OCI-LY1 (cell line): ENCODE measurements around the gene SERPINI1.

Experiments used
- H2AFZ ChIP-seq: fragments of 200-600 bp; sonication (generic), shearing (Covaris generic); 2 replicates; pipeline ENCODE4 v1.6.0; 2014; ENCODE audit warnings: antibody characterized with exemption, mild to moderate bottlenecking, low read length
- H3F3A ChIP-seq: fragments of 200-600 bp; sonication (generic), shearing (Covaris generic); 2 replicates; pipeline ENCODE4 v1.6.0; 2014; ENCODE audit warnings: mild to moderate bottlenecking, antibody characterized with exemption, low read length, moderate library complexity; ENCODE audit not compliant: insufficient read depth
- H3K27ac ChIP-seq: fragments of 200-600 bp; sonication (generic); 2 replicates; pipeline ENCODE4 v1.5.1; 2014; ENCODE audit warnings: low read length, mixed run types, mild to moderate bottlenecking, low read depth; ENCODE audit not compliant: poor library complexity, severe bottlenecking
- H3K27me3 ChIP-seq: fragments of 200-600 bp; sonication (generic); 2 replicates; pipeline ENCODE4 v1.6.0; 2014; ENCODE audit warnings: antibody characterized with exemption, mild to moderate bottlenecking, low read length, moderate library complexity; ENCODE audit not compliant: insufficient read depth
- H3K36me3 ChIP-seq: fragments of 200-600 bp; sonication (generic); 2 replicates; pipeline ENCODE4 v1.6.1; 2014; ENCODE audit warnings: mild to moderate bottlenecking, antibody characterized with exemption, low read length, moderate library complexity, mixed read lengths; ENCODE audit not compliant: insufficient read depth
- H3K4me1 ChIP-seq: fragments of 200-600 bp; sonication (generic); 2 replicates; pipeline ENCODE4 v1.5.1; 2014; ENCODE audit warnings: mild to moderate bottlenecking, low read length, moderate library complexity; ENCODE audit not compliant: insufficient read depth, severe bottlenecking
- H3K4me2 ChIP-seq: fragments of 200-600 bp; sonication (generic), shearing (Covaris generic); 2 replicates; pipeline ENCODE4 v1.6.1; 2014; ENCODE audit warnings: low read length
- H3K4me3 ChIP-seq: fragments of 200-600 bp; sonication (generic); 2 replicates; pipeline ENCODE4 v1.5.1; 2014; ENCODE audit warnings: low read length, low read depth, mild to moderate bottlenecking, mixed read lengths; ENCODE audit not compliant: poor library complexity, severe bottlenecking
- H3K79me2 ChIP-seq: fragments of 200-600 bp; shearing (Covaris generic); 2 replicates; pipeline ENCODE4 v1.6.1; 2016; ENCODE audit warnings: mixed run types, low read length, mixed read lengths; ENCODE audit not compliant: insufficient read depth
- H3K9ac ChIP-seq: fragments of 200-600 bp; sonication (generic), shearing (Covaris generic); 2 replicates; pipeline ENCODE4 v1.6.1; 2014; ENCODE audit warnings: mild to moderate bottlenecking, low read length, mixed read lengths
- H3K9me2 ChIP-seq: fragments of 200-600 bp; sonication (generic), shearing (Covaris generic); 2 replicates; pipeline ENCODE4 v1.6.1; 2014; ENCODE audit warnings: low read depth, mild to moderate bottlenecking, low read length, mixed read lengths
- H3K9me3 ChIP-seq: fragments of 200-600 bp; shearing (Covaris generic); 2 replicates; pipeline ENCODE4 v1.6.1; 2014; ENCODE audit warnings: low read length, mixed read lengths
- H4K20me1 ChIP-seq: fragments of 200-600 bp; sonication (generic), shearing (Covaris generic); 2 replicates; pipeline ENCODE4 v1.6.0; 2016; ENCODE audit warnings: mild to moderate bottlenecking, low read length; ENCODE audit not compliant: insufficient read depth
- CTCF ChIP-seq: fragments of 200-600 bp; sonication (generic), shearing (Covaris generic); IDR thresholded peaks from 2 replicates; pipeline ENCODE4 v1.5.1; 2017; ENCODE audit warnings: mild to moderate bottlenecking, antibody characterized with exemption, low read length, moderate library complexity, mixed read lengths
- EZH2 ChIP-seq: fragments of 200-600 bp; sonication (generic), shearing (Covaris generic); IDR thresholded peaks from 2 replicates; pipeline ENCODE4 v1.8.0; 2017; ENCODE audit warnings: borderline replicate concordance, mixed run types, mild to moderate bottlenecking, antibody characterized with exemption, low read length, moderate library complexity, mixed read lengths

Gene SERPINI1

GRCh38 chr3:167813169-167814123, 77.9 kb downstream of the SERPINI1 start:
- Histone ChIP-seq H3K9me2 (no peaks in the 10 kb centered on the region), H2AFZ (peak overlapping the region; percentile 72; the same call in 1 of the 2 replicates), H3K9ac (no peak overlapping the region), H3K27me3 (no peaks in the 10 kb centered on the region), H3K27ac (peak overlapping the region; percentile 20), H3K9me3 (no peaks in the 10 kb centered on the region), H3K79me2 (no peaks in the 10 kb centered on the region), H3K36me3 (no peaks in the 10 kb centered on the region), H3K4me1 (peaks cover 21% of the 10 kb centered on the region), H3K4me2 (no peak overlapping the region; the same call in 1 of the 2 replicates), H3K4me3 (no peak overlapping the region), H4K20me1 (no peaks in the 10 kb centered on the region), H3F3A (no peaks in the 10 kb centered on the region)
- no peak for TF ChIP-seq EZH2
- no peak for TF ChIP-seq CTCF

DNA sequence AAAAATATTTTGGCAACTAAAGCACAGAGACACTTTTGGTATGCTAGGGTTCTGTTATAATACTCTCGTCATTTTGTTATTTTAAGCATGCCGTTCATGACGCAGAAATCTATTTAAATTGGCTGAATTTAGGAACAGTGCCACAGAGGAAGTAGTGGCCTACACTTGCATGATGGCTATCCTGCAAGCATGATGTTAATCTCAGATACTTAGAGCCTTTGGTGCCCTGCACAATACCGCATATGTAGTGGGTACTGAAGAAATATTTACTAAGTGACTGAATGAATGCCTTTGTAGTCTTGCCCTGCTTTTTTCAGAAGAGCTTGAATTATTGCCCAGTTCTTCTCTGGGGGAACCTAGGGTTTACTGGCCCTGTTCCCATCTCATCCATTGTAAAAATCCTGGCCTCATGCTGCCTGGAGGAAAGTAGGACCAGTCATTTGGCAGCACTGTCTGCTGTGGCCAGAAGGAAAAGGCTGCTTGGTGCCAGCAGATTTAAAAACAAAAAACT, 79.0 kb downstream of the SERPINI1 start:
- H3K27me3 ChIP-seq = no peaks in the 10 kb centered on the region
- H3K4me1 ChIP-seq = peaks cover 21% of the 10 kb centered on the region
- H3K4me3 ChIP-seq = no peak overlapping the region
- H3K79me2 ChIP-seq = no peaks in the 10 kb centered on the region
- H4K20me1 ChIP-seq = no peaks in the 10 kb centered on the region
- TF ChIP-seq EZH2 (no peak), CTCF (no peak)
- H3F3A ChIP-seq = no peaks in the 10 kb centered on the region
- H3K27ac ChIP-seq = no peak overlapping the region
- peak overlapping the region; percentile 72; the same call in 1 of the 2 replicates for H2AFZ ChIP-seq
- H3K36me3 ChIP-seq = no peaks in the 10 kb centered on the region
- no peaks in the 10 kb centered on the region for H3K9me3 ChIP-seq
- no peak overlapping the region for H3K9ac ChIP-seq
- H3K4me2 ChIP-seq = no peak overlapping the region; the same call in 1 of the 2 replicates
- no peaks in the 10 kb centered on the region for H3K9me2 ChIP-seq

GRCh38 chr3:167816953-167817352, 81.4 kb downstream of the SERPINI1 start:
- Histone ChIP-seq H3F3A (no peaks in the 10 kb centered on the region), H3K4me1 (peaks cover 21% of the 10 kb centered on the region), H3K27ac (no peak overlapping the region), H3K79me2 (no peaks in the 10 kb centered on the region), H3K36me3 (peaks cover 7% of the 10 kb centered on the region), H3K9ac (no peak overlapping the region), H3K9me2 (no peaks in the 10 kb centered on the region), H3K9me3 (peaks cover 2% of the 10 kb centered on the region; the same call in 1 of the 2 replicates), H4K20me1 (no peaks in the 10 kb centered on the region), H3K4me2 (no peak overlapping the region), H3K27me3 (no peaks in the 10 kb centered on the region), H3K4me3 (no peak overlapping the region), H2AFZ (no peak overlapping the region)
- no peak for TF ChIP-seq EZH2
- no peak for TF ChIP-seq CTCF
